Left lung (tissue), 10 donors: Measurements from ENCODE around the gene NTHL1. TPM values are rescaled to one million over a fixed set of nuclear protein-coding genes. Genes with fewer than 3 reads are reported as not detected.
A peak's percentile ranks its signal among the peaks of the same experiment; 100 is the strongest.

Source experiments
- ATAC-seq: fragments of 200-7000 bp; cut with Tn5 transposase; one replicate; pipeline ENCODE4 v1.9.1; 2020; ENCODE audit warnings: moderate library complexity
- DNase-seq, 4 donors: peaks; one replicate each; pipeline ENCODE4 v3.0.0-alpha.2; 2013 to 2020
- H3K27ac ChIP-seq, 2 donors: fragments of 200-600 bp; sonication (generic) in 1 of 2; one replicate each; pipeline versions ENCODE4 v1.5.0 to v1.8.0; 2020 to 2021
- H3K27me3 ChIP-seq, 2 donors: fragments of 200-600 bp; sonication (generic) in 1 of 2; one replicate each; pipeline versions ENCODE4 v1.5.0 to v1.8.0; 2020 to 2021
- H3K36me3 ChIP-seq, 2 donors: fragments of 200-600 bp; sonication (generic) in 1 of 2; one replicate each; pipeline versions ENCODE4 v1.5.0 to v1.8.0; 2020 to 2021
- H3K4me1 ChIP-seq, 2 donors: fragments of 200-600 bp; one replicate each; pipeline ENCODE4 v1.8.0; 2021
- H3K4me3 ChIP-seq, 2 donors: fragments of 200-600 bp; sonication (generic) in 1 of 2; one replicate each; pipeline versions ENCODE4 v1.5.0 to v1.8.0; 2020 to 2021; ENCODE audit warnings: mild to moderate bottlenecking in 1 of 2
- H3K9me3 ChIP-seq, 2 donors: fragments of 200-600 bp; sonication (generic) in 1 of 2; one replicate each; pipeline versions ENCODE4 v1.5.0 to v1.8.0; 2020 to 2021
- CTCF ChIP-seq, 2 donors: fragments of 200-600 bp; sonication (generic) in 1 of 2; IDR thresholded peaks; one replicate each; pipeline versions ENCODE4 v1.5.0 to v1.8.0; 2021; ENCODE audit warnings: antibody characterized with exemption in 2 of 2
- intact Hi-C, 2 donors: fragments of 100-400 bp; cut with DNase I; formaldehyde crosslinking; loops; one replicate each; pipeline versions ENCODE4 v1.11.2 to v1.14.2; 2022
- microRNA-seq, 2 donors: library from miRNA; unstranded; fragments of <30 nt; microRNA quantifications; one replicate each; pipeline ENCODE4, GENCODE V29; 2019
- polyA plus RNA-seq, 6 donors: library from polyadenylated mRNA; unstranded; fragments of 120-200 nt; gene quantifications; one replicate each; pipeline ENCODE4 v1.2.1, GENCODE V29; 2013; ENCODE audit not compliant: insufficient read length in 6 of 6
- total RNA-seq, 2 donors: library from RNA; stranded (reverse); fragmentation: NEBNext Ultra II Directional; extraction: Animal tissue kit (Norgen Biotek cat#: 25700); gene quantifications; one replicate each; pipeline ENCODE4 v1.2.1, GENCODE V29; 2021
- donor health status: DM: no; HTN: yes; CAD: no.
- donor health status: DM: no; HTN: no; CAD: no.

Gene NTHL1
- total and polyA plus RNA-seq, 8 donors: 19.4 to 30.0 (median 25.8) TPM

DNA sequence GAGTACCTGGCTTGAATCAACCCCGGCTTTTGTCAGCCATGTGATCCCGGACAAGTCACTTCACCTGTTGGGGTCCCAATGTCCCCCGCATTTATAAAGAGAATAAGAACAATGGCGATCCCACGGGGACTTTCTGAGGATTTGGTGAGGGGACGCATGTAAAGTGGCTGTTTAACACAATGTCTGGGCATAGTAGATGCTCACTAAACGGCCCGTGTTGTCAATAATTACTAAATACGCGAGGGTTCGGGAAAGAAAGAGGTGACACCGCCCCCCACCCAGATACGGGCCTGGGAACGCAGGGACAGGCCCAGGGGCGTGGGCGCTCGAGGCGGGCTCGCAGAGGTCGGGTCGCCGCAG lies 56.1 kb downstream of the NTHL1 start:
- H3K4me3 ChIP-seq: peak overlapping the region; percentile 38 to 46
- no peak for ATAC-seq
- DNase-seq: no peak
- peak overlapping the region in 1 of 2 donors; percentile 66 for H3K27ac ChIP-seq
- H3K4me1 ChIP-seq: peaks cover 17 to 37% of the 10 kb centered on the region in 2 donors
- peaks cover 29 to 41% of the 10 kb centered on the region in 2 donors for H3K27me3 ChIP-seq
- no peak for TF ChIP-seq CTCF (IDR thresholded peaks at IDR 0.05)
- peaks cover 0 to 8% of the 10 kb centered on the region in 2 donors for H3K36me3 ChIP-seq
- intact Hi-C loops: no loop called here
- peaks cover 0 to 5% of the 10 kb centered on the region in 2 donors for H3K9me3 ChIP-seq

DNA sequence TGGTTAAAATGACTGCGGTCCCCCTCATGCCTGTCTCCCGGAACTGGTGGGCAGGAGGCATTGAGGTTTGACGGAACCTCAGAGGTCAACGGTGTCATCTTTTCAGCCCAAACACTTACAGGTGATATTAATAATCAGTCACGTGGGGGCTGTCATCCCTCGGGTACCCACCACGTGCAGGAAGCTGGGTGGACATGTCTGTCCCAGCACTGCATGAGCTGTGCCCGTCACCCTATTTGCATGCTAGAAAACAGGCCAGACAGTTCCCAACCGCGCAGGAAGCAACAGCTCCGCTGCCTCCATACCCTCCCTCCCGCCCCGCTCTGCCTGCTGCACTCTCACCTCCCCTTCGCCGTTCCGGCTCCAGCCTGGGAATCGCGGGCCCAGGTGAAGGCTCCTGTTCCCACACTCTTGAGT lies 56.5 kb downstream of the NTHL1 start:
- peaks cover 17 to 37% of the 10 kb centered on the region in 2 donors for H3K4me1 ChIP-seq
- H3K4me3 ChIP-seq: peak overlapping the region in 1 of 2 donors; percentile 46
- intact Hi-C loops: no loop called here
- H3K9me3 ChIP-seq: peaks cover 0 to 5% of the 10 kb centered on the region in 2 donors
- peaks cover 29 to 41% of the 10 kb centered on the region in 2 donors for H3K27me3 ChIP-seq
- TF ChIP-seq CTCF (IDR thresholded peaks at IDR 0.05): no peak
- H3K36me3 ChIP-seq: peaks cover 0 to 13% of the 10 kb centered on the region in 2 donors
- DNase-seq: peak in 1 of 4 donors; percentile 79
- H3K27ac ChIP-seq: no peak overlapping the region
- ATAC-seq: peak; percentile 2

DNA sequence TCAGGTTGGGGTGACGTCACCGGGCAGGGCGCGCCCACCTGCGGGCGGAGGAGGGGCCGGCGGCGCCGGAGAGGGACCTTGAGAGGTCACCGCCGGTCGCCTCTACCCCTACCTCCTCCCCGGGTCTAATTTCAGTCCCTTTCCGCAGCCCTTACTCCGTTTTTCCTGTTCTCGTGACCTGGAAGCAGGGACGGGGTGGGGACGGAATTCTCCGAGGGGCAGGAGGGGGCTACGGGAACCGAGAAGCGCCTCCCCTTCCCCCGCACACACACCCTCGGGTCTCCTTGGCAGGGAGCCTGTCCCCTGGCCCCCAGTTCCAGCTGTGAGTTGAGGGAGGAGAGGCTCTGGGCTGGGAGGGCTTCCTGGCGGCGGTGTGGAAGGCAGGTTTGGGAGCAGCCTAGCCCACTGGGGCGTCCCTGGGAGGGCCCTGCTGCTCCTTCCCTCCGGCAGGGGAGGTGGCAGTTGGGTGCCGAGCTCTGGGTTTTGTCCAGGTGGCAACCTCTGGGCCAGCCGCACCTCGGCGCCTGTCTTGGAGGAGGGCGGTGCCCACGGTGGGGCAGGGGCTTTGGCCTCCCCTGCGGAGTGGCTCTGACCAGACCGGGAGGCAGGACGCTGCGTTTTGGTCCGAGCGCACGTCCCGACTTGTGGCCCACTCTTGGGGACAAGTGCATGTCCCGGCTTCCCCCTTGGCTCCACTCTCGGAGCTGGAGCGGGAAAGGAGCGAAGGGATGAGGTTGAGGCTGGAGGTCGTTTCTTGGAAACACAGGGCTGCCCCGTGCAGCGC lies 57.1 kb downstream of the NTHL1 start:
- H3K9me3 ChIP-seq: peaks cover 0 to 5% of the 10 kb centered on the region in 2 donors
- H3K27ac ChIP-seq: no peak overlapping the region
- ATAC-seq: peak; percentile 5
- H3K27me3 ChIP-seq: peaks cover 29 to 41% of the 10 kb centered on the region in 2 donors
- intact Hi-C loops: no loop called here
- peaks cover 0 to 19% of the 10 kb centered on the region in 2 donors for H3K36me3 ChIP-seq
- peak in 2 of 4 donors; percentile 32 to 79 for DNase-seq
- peak overlapping the region in 1 of 2 donors; percentile 16 for H3K4me3 ChIP-seq
- TF ChIP-seq CTCF (IDR thresholded peaks at IDR 0.05): no peak
- H3K4me1 ChIP-seq: peaks cover 18 to 41% of the 10 kb centered on the region in 2 donors

GRCh38 chr16:1990101-1990350 lies 57.6 kb downstream of the NTHL1 start:
- Histone ChIP-seq H3K27me3 (peaks cover 29 to 41% of the 10 kb centered on the region in 2 donors), H3K27ac (no peak overlapping the region), H3K4me3 (peak overlapping the region in 1 of 2 donors; percentile 16), H3K36me3 (peaks cover 0 to 24% of the 10 kb centered on the region in 2 donors), H3K9me3 (peaks cover 0 to 5% of the 10 kb centered on the region in 2 donors), H3K4me1 (peaks cover 23 to 46% of the 10 kb centered on the region in 2 donors)
- intact Hi-C loops: no loop called here
- TF ChIP-seq CTCF (IDR thresholded peaks at IDR 0.05): no peak
- DNase-seq: no peak
- ATAC-seq: no peak

Small RNAs within 50 kb of the gene (microRNA-seq; reads per million reads assigned to microRNA genes)
- gene MIR1225: 0 to 0.50 reads per million in 2 donors

Other genes with a start within 250 kb of the NTHL1 start
- gene HAGH, start 221.0 kb downstream of the NTHL1 start, total RNA-seq: 10 to 100 TPM; 47.1 to 62.0 TPM
- gene HAGH, start 221.0 kb downstream of the NTHL1 start, polyA plus RNA-seq: 10 to 100 TPM; 21.0 to 29.9 (median 24.9) TPM
- 10 to 100 TPM; 20.9 to 22.4 TPM for gene FAHD1, start 220.6 kb downstream of the NTHL1 start, total RNA-seq
- 10 to 100 TPM; 17.4 to 23.2 (median 19.0) TPM for gene FAHD1, start 220.6 kb downstream of the NTHL1 start, polyA plus RNA-seq
- gene MEIOB, start 175.7 kb downstream of the NTHL1 start, total RNA-seq: not detected
- under 1 TPM; 0.37 to 0.75 (median 0.59) TPM for gene MEIOB, start 175.7 kb downstream of the NTHL1 start, polyA plus RNA-seq
- gene HS3ST6, start 129.4 kb downstream of the NTHL1 start, total RNA-seq: 1 to 10 TPM in 1 of 2 donors, not detected in 1; 1.4 TPM
- under 1 TPM in 3 of 6 donors, not detected in 3; 0.13 to 0.21 (median 0.15) TPM for gene HS3ST6, start 129.4 kb downstream of the NTHL1 start, polyA plus RNA-seq
- gene MSRB1, start 104.6 kb downstream of the NTHL1 start, total RNA-seq: 10 to 100 TPM; 26.1 to 66.7 TPM
- 10 to 100 TPM in 5 of 6 donors, 1 to 10 TPM in 1; 9.8 to 15.5 (median 14.4) TPM for gene MSRB1, start 104.6 kb downstream of the NTHL1 start, polyA plus RNA-seq
- under 1 TPM in 1 of 2 donors, not detected in 1; 0.13 TPM for gene RPL3L, start 93.1 kb downstream of the NTHL1 start, total RNA-seq
- gene RPL3L, start 93.1 kb downstream of the NTHL1 start, polyA plus RNA-seq: under 1 TPM in 5 of 6 donors, not detected in 1; 0.11 to 0.20 (median 0.16) TPM
- 100 to 1,000 TPM in 1 of 2 donors, 10 to 100 TPM in 1; 97.8 to 102 TPM for gene NDUFB10, start 88.3 kb downstream of the NTHL1 start, total RNA-seq
- gene NDUFB10, start 88.3 kb downstream of the NTHL1 start, polyA plus RNA-seq: 10 to 100 TPM; 77.6 to 96.8 (median 90.0) TPM
- 1,000 to 10,000 TPM; 1,832 to 2,162 TPM for gene RPS2, start 83.0 kb downstream of the NTHL1 start, total RNA-seq
- gene RPS2, start 83.0 kb downstream of the NTHL1 start, polyA plus RNA-seq: 1,000 to 10,000 TPM; 2,190 to 2,607 (median 2,300) TPM
- gene RNF151, start 81.0 kb downstream of the NTHL1 start, total RNA-seq: not detected
- under 1 TPM in 1 of 6 donors, not detected in 5; 0.17 TPM for gene RNF151, start 81.0 kb downstream of the NTHL1 start, polyA plus RNA-seq
- 10 to 100 TPM; 25.8 to 30.9 TPM for gene TBL3, start 75.8 kb downstream of the NTHL1 start, total RNA-seq
- 10 to 100 TPM; 27.2 to 38.8 (median 31.8) TPM for gene TBL3, start 75.8 kb downstream of the NTHL1 start, polyA plus RNA-seq
- 1 to 10 TPM; 4.4 to 5.6 TPM for gene NOXO1, start 66.4 kb downstream of the NTHL1 start, total RNA-seq
- under 1 TPM in 4 of 6 donors, not detected in 2; 0.30 to 0.78 (median 0.46) TPM for gene NOXO1, start 66.4 kb downstream of the NTHL1 start, polyA plus RNA-seq
- gene GFER, start 63.6 kb downstream of the NTHL1 start, total RNA-seq: 10 to 100 TPM; 25.8 to 26.1 TPM
- gene GFER, start 63.6 kb downstream of the NTHL1 start, polyA plus RNA-seq: 10 to 100 TPM; 15.7 to 21.5 (median 19.1) TPM
- gene SYNGR3, start 57.9 kb downstream of the NTHL1 start, total RNA-seq: under 1 TPM; 0.31 to 0.32 TPM
- under 1 TPM; 0.21 to 0.93 (median 0.42) TPM for gene SYNGR3, start 57.9 kb downstream of the NTHL1 start, polyA plus RNA-seq
- gene ZNF598, start 38.0 kb downstream of the NTHL1 start, total RNA-seq: 10 to 100 TPM; 31.5 to 45.9 TPM
- 10 to 100 TPM; 15.2 to 27.8 (median 20.9) TPM for gene ZNF598, start 38.0 kb downstream of the NTHL1 start, polyA plus RNA-seq
- 1 to 10 TPM in 1 of 2 donors, under 1 TPM in 1; 0.94 to 3.1 TPM for gene NPW, start 28.0 kb downstream of the NTHL1 start, total RNA-seq
- gene NPW, start 28.0 kb downstream of the NTHL1 start, polyA plus RNA-seq: 1 to 10 TPM; 1.7 to 5.4 (median 2.7) TPM
- 100 to 1,000 TPM; 186 to 349 TPM for gene NHERF2, start 20.9 kb downstream of the NTHL1 start, total RNA-seq
- 100 to 1,000 TPM in 3 of 6 donors, 10 to 100 TPM in 3; 68.1 to 170 (median 103) TPM for gene NHERF2, start 20.9 kb downstream of the NTHL1 start, polyA plus RNA-seq
- gene TSC2, start 151 bp upstream of the NTHL1 start, total RNA-seq: 100 to 1,000 TPM; 116 to 126 TPM
- 100 to 1,000 TPM; 116 to 166 (median 131) TPM for gene TSC2, start 151 bp upstream of the NTHL1 start, polyA plus RNA-seq
- 10 to 100 TPM; 63.2 to 73.5 TPM for gene PKD1, start 88.1 kb upstream of the NTHL1 start, total RNA-seq
- 100 to 1,000 TPM in 4 of 6 donors, 10 to 100 TPM in 2; 90.1 to 165 (median 116) TPM for gene PKD1, start 88.1 kb upstream of the NTHL1 start, polyA plus RNA-seq
- gene RAB26, start 100.8 kb upstream of the NTHL1 start, total RNA-seq: under 1 TPM; 0.73 to 0.84 TPM
- gene RAB26, start 100.8 kb upstream of the NTHL1 start, polyA plus RNA-seq: 1 to 10 TPM in 5 of 6 donors, under 1 TPM in 1; 0.91 to 1.9 (median 1.7) TPM
- gene TRAF7, start 107.9 kb upstream of the NTHL1 start, total RNA-seq: 10 to 100 TPM; 69.5 to 88.1 TPM
- 10 to 100 TPM; 48.6 to 59.5 (median 52.2) TPM for gene TRAF7, start 107.9 kb upstream of the NTHL1 start, polyA plus RNA-seq
- gene CASKIN1, start 148.8 kb upstream of the NTHL1 start, total RNA-seq: under 1 TPM; 0.05 to 0.06 TPM
- under 1 TPM; 0.18 to 0.56 (median 0.42) TPM for gene CASKIN1, start 148.8 kb upstream of the NTHL1 start, polyA plus RNA-seq
- gene MLST8, start 157.6 kb upstream of the NTHL1 start, total RNA-seq: 10 to 100 TPM; 32.1 to 39.0 TPM
- gene MLST8, start 157.6 kb upstream of the NTHL1 start, polyA plus RNA-seq: 10 to 100 TPM; 29.8 to 40.3 (median 37.0) TPM
- 10 to 100 TPM in 1 of 2 donors, 1 to 10 TPM in 1; 6.7 to 15.3 TPM for gene BRICD5, start 163.0 kb upstream of the NTHL1 start, total RNA-seq
- 1 to 10 TPM; 2.9 to 7.9 (median 4.9) TPM for gene BRICD5, start 163.0 kb upstream of the NTHL1 start, polyA plus RNA-seq
- 10 to 100 TPM; 14.4 to 24.4 TPM for gene PGP, start 167.0 kb upstream of the NTHL1 start, total RNA-seq
- 10 to 100 TPM in 1 of 6 donors, 1 to 10 TPM in 5; 7.1 to 14.5 (median 8.7) TPM for gene PGP, start 167.0 kb upstream of the NTHL1 start, polyA plus RNA-seq
- 10 to 100 TPM; 16.4 to 22.6 TPM for gene E4F1, start 175.8 kb upstream of the NTHL1 start, total RNA-seq
- gene E4F1, start 175.8 kb upstream of the NTHL1 start, polyA plus RNA-seq: 10 to 100 TPM; 12.7 to 22.4 (median 16.9) TPM
- gene DNASE1L2, start 188.6 kb upstream of the NTHL1 start, total RNA-seq: 1 to 10 TPM; 1.3 to 1.5 TPM
- 1 to 10 TPM in 2 of 6 donors, under 1 TPM in 4; 0.27 to 1.7 (median 0.90) TPM for gene DNASE1L2, start 188.6 kb upstream of the NTHL1 start, polyA plus RNA-seq
- gene ECI1, start 203.8 kb upstream of the NTHL1 start, total RNA-seq: 10 to 100 TPM; 47.3 to 51.7 TPM
- 10 to 100 TPM; 41.8 to 63.5 (median 51.2) TPM for gene ECI1, start 203.8 kb upstream of the NTHL1 start, polyA plus RNA-seq
- 100 to 1,000 TPM; 109 to 124 TPM for gene RNPS1, start 220.3 kb upstream of the NTHL1 start, total RNA-seq
- gene RNPS1, start 220.3 kb upstream of the NTHL1 start, polyA plus RNA-seq: 100 to 1,000 TPM; 178 to 208 (median 196) TPM